Natural killer cell (primary cell): ENCODE data around the gene ALDH3A2. TPM values are rescaled to one million over a fixed set of nuclear protein-coding genes. Genes with fewer than 3 reads are reported as not detected.

ENCODE experiments used
- ATAC-seq, 3 donors: fragments of 150-1000 bp in 2 of 3; fragments of 200-7000 bp in 1 of 3; cut with Tn5 transposase; 1 replicate in 1 of 3; 2 replicates in 2 of 3; pipeline ENCODE4 v1.10.0; 2021; ENCODE audit warnings: mild to moderate bottlenecking in 2 of 3, moderate library complexity in 2 of 3
- DNase-seq, 2 donors: peaks; one replicate each; pipeline versions ENCODE4 v3.0.0 to v3.0.0-alpha.2; 2013 to 2021; ENCODE audit warnings: mixed read lengths in 1 of 2
- H3K27ac ChIP-seq: one replicate; pipeline ENCODE4 v1.5.1; 2013; ENCODE audit warnings: mild to moderate bottlenecking, low read length
- H3K27me3 ChIP-seq: one replicate; pipeline ENCODE4 v1.6.1; 2013; ENCODE audit warnings: low read length; ENCODE audit not compliant: control insufficient read depth, insufficient read depth
- H3K36me3 ChIP-seq: one replicate; pipeline ENCODE4 v1.6.1; 2013; ENCODE audit warnings: low read length; ENCODE audit not compliant: control insufficient read depth, insufficient read depth
- H3K4me1 ChIP-seq: one replicate; pipeline ENCODE4 v1.6.1; 2013; ENCODE audit warnings: low read length; ENCODE audit not compliant: control insufficient read depth, insufficient read depth
- H3K4me3 ChIP-seq: one replicate; pipeline ENCODE4 v1.5.1; 2013; ENCODE audit warnings: low read length
- H3K9me3 ChIP-seq: one replicate; pipeline ENCODE4 v1.6.1; 2013; ENCODE audit warnings: low read length; ENCODE audit not compliant: control insufficient read depth, insufficient read depth
- H3K27ac Mint-ChIP-seq, 2 donors: one replicate each; pipeline ENCODE4 v1.8.0; 2022; ENCODE audit warnings: mild to moderate bottlenecking in 2 of 2, mixed read lengths in 2 of 2, moderate library complexity in 1 of 2
- H3K27me3 Mint-ChIP-seq, 2 donors: one replicate each; pipeline ENCODE4 v1.8.0; 2022; ENCODE audit warnings: low read depth in 2 of 2, mixed read lengths in 2 of 2
- H3K36me3 Mint-ChIP-seq: one replicate; pipeline ENCODE4 v1.8.0; 2022; ENCODE audit warnings: mixed read lengths
- H3K4me1 Mint-ChIP-seq, 2 donors: one replicate each; pipeline ENCODE4 v1.8.0; 2022; ENCODE audit warnings: mixed read lengths in 2 of 2
- H3K4me3 Mint-ChIP-seq: one replicate; pipeline ENCODE4 v1.8.0; 2022; ENCODE audit warnings: mild to moderate bottlenecking, moderate library complexity, mixed read lengths
- H3K9me3 Mint-ChIP-seq, 2 donors: one replicate each; pipeline ENCODE4 v1.8.0; 2022; ENCODE audit warnings: mixed read lengths in 2 of 2
- WGBS: methylation state at CpG from one replicate; pipeline ENCODE4 v1.1.7; 2013; ENCODE audit warnings: missing lambda C conversion rate; ENCODE audit not compliant: insufficient coverage; 5-methylcytosine and 5-hydroxymethylcytosine counted together
- intact Hi-C: fragments of 100-400 bp; cut with micrococcal nuclease; formaldehyde crosslinking; loops from one replicate; pipeline ENCODE4 v1.14.2; 2022
- total RNA-seq, 4 donors: library from RNA; stranded (reverse); fragments of 120-200 nt in 1 of 4; gene quantifications; one replicate each; pipeline versions ENCODE4 v1.2.3 to v1.2.4, GENCODE V29; 2013 to 2022
- TF ChIP-seq, protein P1 (sequence below): fragments of 200-600 bp; IDR thresholded peaks from one replicate; pipeline ENCODE4 v1.8.0; 2022; ENCODE audit warnings: antibody characterized with exemption

ALDH3A2 gene
- total RNA-seq, 3 donors from 2014 or later (not counting 1 experiment from before 2014, with no cell fraction given): 25.3 to 33.7 (median 31.4) TPM

DNA sequence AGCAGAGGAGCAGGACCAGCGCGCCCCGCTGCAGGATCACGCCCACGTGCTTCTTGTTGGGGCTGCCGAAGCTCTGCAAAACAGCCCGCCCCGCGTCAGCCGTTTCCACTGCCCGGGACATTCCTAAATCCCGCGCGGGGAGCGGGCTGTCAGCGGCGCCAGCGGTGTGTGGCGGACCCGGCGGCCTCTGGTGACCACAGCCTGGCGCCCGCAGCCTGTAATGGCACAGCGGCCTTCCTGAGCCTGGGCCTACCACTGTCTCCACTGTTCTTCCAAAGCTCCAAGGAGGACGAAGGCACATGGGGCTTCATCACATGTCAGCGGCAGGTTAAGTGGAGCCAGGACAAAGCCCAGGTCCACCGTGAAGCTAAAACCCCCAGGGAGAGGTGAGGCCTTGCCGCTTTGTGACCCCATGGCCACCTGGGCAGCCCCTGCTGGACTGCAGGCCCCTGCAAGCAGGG, 65.4 kb downstream of the ALDH3A2 start:
- Histone ChIP-seq H3K27me3 (no peaks in the 10 kb centered on the region), H3K4me3 (no peak overlapping the region), H3K36me3 (no peaks in the 10 kb centered on the region), H3K27ac (no peak overlapping the region), H3K9me3 (no peaks in the 10 kb centered on the region), H3K4me1 (no peaks in the 10 kb centered on the region)
- 94% methylated on average over 28 of the region's 28 CpGs for WGBS
- DNase-seq (no peak), ATAC-seq (no peak)
- Mint-ChIP-seq H3K4me1 (no peaks in the 10 kb centered on the region), H3K9me3 (no peaks in the 10 kb centered on the region), H3K36me3 (no peaks in the 10 kb centered on the region), H3K4me3 (no peak overlapping the region), H3K27me3 (no peaks in the 10 kb centered on the region), H3K27ac (no peak overlapping the region)
- intact Hi-C loops: no loop called here
- TF ChIP-seq, protein P1, sequence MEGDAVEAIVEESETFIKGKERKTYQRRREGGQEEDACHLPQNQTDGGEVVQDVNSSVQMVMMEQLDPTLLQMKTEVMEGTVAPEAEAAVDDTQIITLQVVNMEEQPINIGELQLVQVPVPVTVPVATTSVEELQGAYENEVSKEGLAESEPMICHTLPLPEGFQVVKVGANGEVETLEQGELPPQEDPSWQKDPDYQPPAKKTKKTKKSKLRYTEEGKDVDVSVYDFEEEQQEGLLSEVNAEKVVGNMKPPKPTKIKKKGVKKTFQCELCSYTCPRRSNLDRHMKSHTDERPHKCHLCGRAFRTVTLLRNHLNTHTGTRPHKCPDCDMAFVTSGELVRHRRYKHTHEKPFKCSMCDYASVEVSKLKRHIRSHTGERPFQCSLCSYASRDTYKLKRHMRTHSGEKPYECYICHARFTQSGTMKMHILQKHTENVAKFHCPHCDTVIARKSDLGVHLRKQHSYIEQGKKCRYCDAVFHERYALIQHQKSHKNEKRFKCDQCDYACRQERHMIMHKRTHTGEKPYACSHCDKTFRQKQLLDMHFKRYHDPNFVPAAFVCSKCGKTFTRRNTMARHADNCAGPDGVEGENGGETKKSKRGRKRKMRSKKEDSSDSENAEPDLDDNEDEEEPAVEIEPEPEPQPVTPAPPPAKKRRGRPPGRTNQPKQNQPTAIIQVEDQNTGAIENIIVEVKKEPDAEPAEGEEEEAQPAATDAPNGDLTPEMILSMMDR: no peak

DNA sequence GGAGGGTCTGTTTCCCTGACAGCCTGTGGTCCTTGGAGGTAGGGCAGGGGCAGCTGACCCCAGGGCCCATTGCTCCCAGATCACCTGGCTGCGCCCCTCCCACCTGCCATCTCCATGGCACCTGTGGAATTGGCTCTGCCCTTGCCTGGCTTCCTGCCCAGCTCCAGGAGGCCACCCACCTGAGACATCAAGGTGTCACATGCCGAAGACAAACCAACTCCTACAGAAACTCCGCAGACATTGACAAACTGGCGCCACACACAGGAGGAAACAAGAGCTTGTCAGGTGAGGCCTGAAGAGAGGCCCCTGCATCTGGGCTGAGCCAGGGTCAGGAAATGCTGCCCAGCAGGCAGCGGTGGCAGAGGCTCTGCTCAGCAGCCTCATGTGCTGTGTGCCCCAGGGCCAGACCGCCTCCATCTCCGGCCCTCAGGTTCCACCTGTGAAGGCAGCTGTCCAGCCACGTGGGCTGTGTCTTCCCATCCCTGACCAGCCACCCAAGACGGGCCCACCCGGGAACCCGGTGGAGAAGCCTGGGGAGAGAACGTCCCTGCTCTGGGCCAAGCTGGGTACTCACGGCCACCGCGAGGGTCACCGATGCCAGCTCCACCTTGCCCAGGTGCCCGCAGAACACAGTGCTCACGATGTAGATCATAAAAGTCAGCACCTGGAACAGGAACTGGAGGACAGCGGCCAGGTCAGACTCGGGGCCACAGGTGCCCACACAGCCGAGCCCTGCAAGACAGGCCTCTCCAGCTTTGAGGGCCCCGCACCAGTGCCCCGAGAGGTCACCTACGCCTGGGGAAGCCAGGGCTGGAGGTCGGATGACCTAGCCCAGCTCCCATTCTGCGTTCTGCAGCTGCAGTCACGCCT, 66.2 kb downstream of the ALDH3A2 start:
- intact Hi-C loops: no loop called here
- Histone ChIP-seq H3K27me3 (no peaks in the 10 kb centered on the region), H3K36me3 (no peaks in the 10 kb centered on the region), H3K4me1 (no peaks in the 10 kb centered on the region), H3K27ac (no peak overlapping the region), H3K9me3 (no peaks in the 10 kb centered on the region), H3K4me3 (no peak overlapping the region)
- Mint-ChIP-seq H3K4me3 (no peak overlapping the region), H3K27me3 (no peaks in the 10 kb centered on the region), H3K9me3 (no peaks in the 10 kb centered on the region), H3K4me1 (no peaks in the 10 kb centered on the region), H3K27ac (no peak overlapping the region), H3K36me3 (no peaks in the 10 kb centered on the region)
- TF ChIP-seq, protein P1: no peak
- no peak for DNase-seq
- no peak for ATAC-seq
- WGBS: 92% methylated on average over 27 of the region's 27 CpGs

DNA sequence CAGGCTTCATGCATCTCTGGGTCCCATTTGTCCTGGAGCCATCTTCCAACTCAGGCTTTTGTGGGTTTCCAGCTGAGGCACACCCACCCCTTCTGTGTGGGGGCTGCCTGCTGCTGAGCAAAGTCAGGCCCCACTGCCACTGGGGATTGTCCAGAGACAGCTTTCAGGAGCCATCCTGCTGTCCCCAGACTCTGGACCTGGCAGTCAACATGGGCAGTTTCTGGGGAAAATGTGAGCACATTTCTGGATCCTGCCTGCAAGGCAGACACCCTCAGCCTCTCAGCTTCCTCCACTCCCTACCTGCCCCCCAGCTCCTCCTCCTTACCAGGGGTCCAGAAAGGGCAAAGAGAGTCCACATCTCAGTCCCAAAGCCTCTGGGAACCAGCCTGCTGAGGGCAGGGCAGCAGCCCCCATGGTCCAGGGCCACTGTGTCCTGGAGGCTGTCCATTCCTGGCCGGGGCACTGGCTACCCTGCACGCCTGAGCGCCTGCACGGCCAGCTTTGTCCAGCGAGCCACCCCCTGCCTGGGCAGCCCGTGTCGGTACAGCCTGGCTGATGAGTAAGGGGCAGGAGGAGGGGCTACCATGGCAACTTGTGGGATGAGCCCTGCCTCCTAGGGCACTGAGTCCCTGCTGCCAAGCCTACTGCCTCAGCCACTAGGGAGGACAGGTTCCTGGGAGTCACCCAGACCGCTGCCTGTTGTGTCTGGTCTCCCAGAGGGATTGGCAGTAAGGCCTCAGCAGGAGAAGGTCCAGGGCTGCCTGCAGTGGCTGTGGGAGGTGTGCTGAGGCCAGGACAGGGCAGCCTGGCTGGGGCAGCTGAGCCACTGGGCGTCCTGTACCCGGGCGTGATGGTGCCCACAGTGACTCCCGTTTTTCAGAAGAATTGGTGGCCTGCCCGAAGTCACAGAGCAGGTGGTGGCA, 67.8 kb downstream of the ALDH3A2 start, which contains the start of gene SLC47A2:
Gene SLC47A2 (minus strand): TSS at position 477 of the 923 bp plus-strand sequence. CDS start 29 bp downstream, at position 448.
- H3K9me3 Mint-ChIP-seq: no peaks in the 10 kb centered on the region
- DNase-seq: no peak
- H3K36me3 ChIP-seq: no peaks in the 10 kb centered on the region
- H3K4me3 ChIP-seq: no peak within 1 kb of the TSS
- no peaks in the 10 kb centered on the region for H3K4me1 Mint-ChIP-seq
- no peak for ATAC-seq
- H3K4me1 ChIP-seq: no peaks in the 10 kb centered on the region
- H3K27ac Mint-ChIP-seq: no peak within 1 kb of the TSS
- H3K27me3 ChIP-seq: no peaks in the 10 kb centered on the region
- H3K27me3 Mint-ChIP-seq: no peaks in the 10 kb centered on the region
- no peak within 1 kb of the TSS for H3K27ac ChIP-seq
- no peaks in the 10 kb centered on the region for H3K9me3 ChIP-seq
- no peak within 1 kb of the TSS for H3K4me3 Mint-ChIP-seq
- TF ChIP-seq, protein P1: no peak
- H3K36me3 Mint-ChIP-seq: no peaks in the 10 kb centered on the region
- intact Hi-C loops: no loop called here
- 85% methylated on average over 13 of the region's 13 CpGs for WGBS
